ENCODE measurements around the gene DCP1B. TPM values are rescaled to one million over a fixed set of nuclear protein-coding genes. Genes with fewer than 3 reads are reported as not detected.

Gene DCP1B
- total and polyA plus RNA-seq, 2 experiments from 2014 or later, result 27.8 to 27.9 TPM

- Histone ChIP-seq H3K36me3 (no peaks in the 10 kb centered on the region), H3K27me3 (peaks cover 1% of the 10 kb centered on the region), H3K9me3 (ENCODE audit: low read depth) (no peaks in the 10 kb centered on the region), H3K4me1 (ENCODE audit: low read depth) (no peaks in the 10 kb centered on the region), H3K27ac (no peak overlapping the region), H3K4me3 (no peak overlapping the region)
- TF ChIP-seq, protein P1, sequence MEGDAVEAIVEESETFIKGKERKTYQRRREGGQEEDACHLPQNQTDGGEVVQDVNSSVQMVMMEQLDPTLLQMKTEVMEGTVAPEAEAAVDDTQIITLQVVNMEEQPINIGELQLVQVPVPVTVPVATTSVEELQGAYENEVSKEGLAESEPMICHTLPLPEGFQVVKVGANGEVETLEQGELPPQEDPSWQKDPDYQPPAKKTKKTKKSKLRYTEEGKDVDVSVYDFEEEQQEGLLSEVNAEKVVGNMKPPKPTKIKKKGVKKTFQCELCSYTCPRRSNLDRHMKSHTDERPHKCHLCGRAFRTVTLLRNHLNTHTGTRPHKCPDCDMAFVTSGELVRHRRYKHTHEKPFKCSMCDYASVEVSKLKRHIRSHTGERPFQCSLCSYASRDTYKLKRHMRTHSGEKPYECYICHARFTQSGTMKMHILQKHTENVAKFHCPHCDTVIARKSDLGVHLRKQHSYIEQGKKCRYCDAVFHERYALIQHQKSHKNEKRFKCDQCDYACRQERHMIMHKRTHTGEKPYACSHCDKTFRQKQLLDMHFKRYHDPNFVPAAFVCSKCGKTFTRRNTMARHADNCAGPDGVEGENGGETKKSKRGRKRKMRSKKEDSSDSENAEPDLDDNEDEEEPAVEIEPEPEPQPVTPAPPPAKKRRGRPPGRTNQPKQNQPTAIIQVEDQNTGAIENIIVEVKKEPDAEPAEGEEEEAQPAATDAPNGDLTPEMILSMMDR (IDR thresholded peaks at IDR 0.05; ENCODE audit: low read depth, low read length), result no peak
- no peak for DNase-seq (ENCODE audit: low read depth in 1 of 2, low spot score in 1 of 2)
Observed at GRCh38 chr12:2039034-2039433, 34.8 kb upstream of the DCP1B start.

DNA sequence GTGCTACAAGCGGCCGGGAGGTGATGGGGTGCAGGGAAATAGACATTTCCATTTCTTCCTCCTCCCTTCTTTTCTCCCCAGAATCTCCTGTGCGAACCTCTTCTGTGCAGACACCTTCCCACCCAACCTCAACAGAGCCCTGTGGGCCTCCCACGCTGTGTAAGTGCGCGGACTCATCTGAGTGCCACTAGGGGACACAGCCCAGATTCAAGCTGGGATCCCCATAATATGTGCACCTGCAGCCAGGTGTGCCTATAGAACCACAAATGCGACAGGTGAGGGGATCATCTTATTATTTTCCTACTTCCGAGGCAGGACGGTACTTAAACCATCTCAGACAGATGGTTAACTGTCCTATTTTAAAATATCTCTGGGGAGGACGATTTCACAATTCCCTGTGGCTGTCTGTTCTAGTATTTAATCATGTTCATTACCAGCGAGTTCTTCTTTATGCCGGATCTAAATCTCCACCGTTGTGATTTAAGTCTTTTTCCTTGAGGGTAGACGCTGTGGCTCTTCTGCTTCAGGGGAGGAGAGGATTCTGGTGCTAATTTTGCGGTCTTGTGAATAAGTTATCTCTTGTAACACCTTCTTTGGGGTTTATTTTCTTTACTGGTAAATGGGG lies 31.3 kb upstream of the DCP1B start:
- H3K27me3 ChIP-seq, result peaks cover 10% of the 10 kb centered on the region

DNA sequence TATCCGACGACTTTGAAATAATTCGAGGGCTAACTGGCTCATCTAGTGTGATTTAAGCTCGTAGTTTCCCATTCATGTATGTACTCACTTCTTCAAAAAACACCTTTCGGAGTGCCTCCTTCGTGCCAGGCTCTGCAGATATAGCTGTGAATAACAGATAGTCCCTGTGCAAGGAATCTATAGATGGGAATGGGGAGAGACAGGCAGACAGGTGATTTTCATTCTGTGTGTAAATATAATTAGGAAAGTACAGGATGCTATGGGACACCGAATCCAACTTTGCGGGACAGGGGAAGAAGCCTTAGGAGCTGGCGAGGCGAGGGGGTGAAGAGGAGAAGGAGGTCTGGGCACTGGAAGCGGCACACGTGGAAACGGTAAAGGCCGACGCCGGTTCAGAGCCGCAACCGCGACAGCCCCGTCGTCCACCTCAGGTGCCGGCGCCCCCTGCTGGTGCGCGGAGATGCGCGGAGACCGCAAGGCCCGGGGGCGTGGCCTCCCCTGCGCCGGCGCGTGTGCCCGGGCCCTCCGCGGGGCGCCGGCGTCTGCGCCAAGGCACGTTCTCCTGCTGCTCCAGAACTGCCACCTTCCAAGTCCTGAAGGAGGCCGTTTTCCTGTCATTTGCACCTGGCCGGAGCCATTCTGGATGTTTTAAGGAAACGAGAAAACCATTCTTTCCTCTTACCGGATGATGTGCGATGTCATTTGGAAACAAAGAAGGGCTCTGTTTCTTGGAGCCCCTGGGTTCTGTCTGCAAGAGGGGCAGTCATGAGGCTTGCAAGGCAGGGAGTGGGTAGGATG lies 30.6 kb upstream of the DCP1B start:
- Histone ChIP-seq H3K36me3 (no peaks in the 10 kb centered on the region), H3K27ac (no peak overlapping the region), H3K27me3 (peaks cover 10% of the 10 kb centered on the region), H3K9me3 (ENCODE audit: low read depth) (no peaks in the 10 kb centered on the region), H3K4me1 (ENCODE audit: low read depth) (peaks cover 3% of the 10 kb centered on the region), H3K4me3 (no peak overlapping the region)
- TF ChIP-seq, protein P1 (IDR thresholded peaks at IDR 0.05; ENCODE audit: low read depth, low read length), result peak; percentile 78
- DNase-seq (ENCODE audit: low read depth in 1 of 2, low spot score in 1 of 2), result peak; percentile 85 to 92

More for the DNA sequence above, 31.3 kb upstream of the DCP1B start:
- Histone ChIP-seq H3K27ac (no peak overlapping the region), H3K9me3 (ENCODE audit: low read depth) (no peaks in the 10 kb centered on the region), H3K36me3 (no peaks in the 10 kb centered on the region), H3K4me1 (ENCODE audit: low read depth) (no peaks in the 10 kb centered on the region), H3K4me3 (no peak overlapping the region)
- no peak for DNase-seq (ENCODE audit: low read depth in 1 of 2, low spot score in 1 of 2)
- TF ChIP-seq, protein P1 (IDR thresholded peaks at IDR 0.05; ENCODE audit: low read depth, low read length), result no peak

DNA sequence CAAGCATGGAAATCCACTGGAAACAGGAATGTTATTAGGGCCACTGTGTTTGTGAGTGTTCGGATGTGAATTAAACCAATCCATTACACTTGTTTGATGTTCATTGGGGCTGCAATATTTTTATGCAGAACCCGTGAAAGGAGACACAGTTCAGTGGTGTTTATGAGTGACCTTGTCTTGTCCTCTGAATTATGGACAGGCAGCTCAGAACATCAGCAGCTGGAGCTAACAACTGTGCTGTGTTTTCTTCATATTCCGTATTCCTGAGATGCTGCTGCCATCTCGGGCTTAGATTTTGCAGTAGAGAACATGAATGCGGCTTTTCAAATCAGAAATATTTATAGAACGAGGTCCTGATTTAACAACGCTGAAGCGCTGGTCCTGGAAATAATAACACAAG lies 28.2 kb upstream of the DCP1B start:
- Histone ChIP-seq H3K4me1 (ENCODE audit: low read depth) (peaks cover 9% of the 10 kb centered on the region), H3K27me3 (peaks cover 10% of the 10 kb centered on the region), H3K4me3 (no peak overlapping the region), H3K27ac (no peak overlapping the region), H3K36me3 (no peaks in the 10 kb centered on the region), H3K9me3 (ENCODE audit: low read depth) (no peaks in the 10 kb centered on the region)
- TF ChIP-seq, protein P1 (IDR thresholded peaks at IDR 0.05; ENCODE audit: low read depth, low read length), result no peak
- no peak for DNase-seq (ENCODE audit: low read depth in 1 of 2, low spot score in 1 of 2)

GRCh38 chr12:2029851-2030250 lies 25.6 kb upstream of the DCP1B start:
- Histone ChIP-seq H3K27me3 (peaks cover 10% of the 10 kb centered on the region), H3K4me1 (ENCODE audit: low read depth) (peaks cover 9% of the 10 kb centered on the region), H3K27ac (no peak overlapping the region), H3K9me3 (ENCODE audit: low read depth) (no peaks in the 10 kb centered on the region), H3K36me3 (no peaks in the 10 kb centered on the region), H3K4me3 (no peak overlapping the region)
- TF ChIP-seq, protein P1 (IDR thresholded peaks at IDR 0.05; ENCODE audit: low read depth, low read length), result no peak
- no peak for DNase-seq (ENCODE audit: low read depth in 1 of 2, low spot score in 1 of 2)
